Parathyroid adenoma (tissue), 2 donors: Measurements from ENCODE around the gene ARMS2.

Experiments used
- H2AFZ ChIP-seq: fragments of 300-600 bp; sonication (generic); one replicate; pipeline ENCODE4 v1.7.0; 2017; ENCODE audit warnings: antibody characterized with exemption, mild to moderate bottlenecking
- H3K27ac ChIP-seq: fragments of 300-600 bp; sonication (generic); one replicate; pipeline ENCODE4 v1.7.0; 2017
- H3K27me3 ChIP-seq: fragments of 300-600 bp; sonication (generic); one replicate; pipeline ENCODE4 v1.7.0; 2017; ENCODE audit warnings: low read length; ENCODE audit not compliant: control insufficient read depth, insufficient read depth
- H3K36me3 ChIP-seq: fragments of 300-600 bp; sonication (generic); one replicate; pipeline ENCODE4 v1.7.0; 2017; ENCODE audit warnings: low read length; ENCODE audit not compliant: control insufficient read depth, insufficient read depth
- H3K4me1 ChIP-seq: fragments of 300-600 bp; sonication (generic); one replicate; pipeline ENCODE4 v1.7.0; 2017; ENCODE audit warnings: control low read depth
- H3K4me2 ChIP-seq: fragments of 300-600 bp; sonication (generic); one replicate; pipeline ENCODE4 v1.7.0; 2017; ENCODE audit warnings: low read length
- H3K4me3 ChIP-seq: fragments of 300-600 bp; sonication (generic); one replicate; pipeline ENCODE4 v1.7.0; 2017; ENCODE audit warnings: low read depth, low read length
- H3K79me2 ChIP-seq: fragments of 300-600 bp; sonication (generic); one replicate; pipeline ENCODE4 v1.7.0; 2017; ENCODE audit warnings: control low read depth
- H3K9ac ChIP-seq: fragments of 300-600 bp; sonication (generic); one replicate; pipeline ENCODE4 v1.7.0; 2017; ENCODE audit warnings: mild to moderate bottlenecking
- H3K9me3 ChIP-seq: fragments of 300-600 bp; sonication (generic); one replicate; pipeline ENCODE4 v1.7.0; 2017; ENCODE audit warnings: low read length; ENCODE audit not compliant: control insufficient read depth
- CTCF ChIP-seq: fragments of 300-600 bp; sonication (generic); IDR thresholded peaks from one replicate; pipeline ENCODE4 v1.7.0; 2017; ENCODE audit warnings: antibody characterized with exemption, mild to moderate bottlenecking
- donor health status: primary hyperparathyroidism.

ARMS2 gene

GRCh38 chr10:122435212-122435827, 19.1 kb upstream of the ARMS2 start:
- Histone ChIP-seq H3K4me1 (no peaks in the 10 kb centered on the region), H3K79me2 (no peaks in the 10 kb centered on the region), H3K27me3 (no peaks in the 10 kb centered on the region), H2AFZ (no peak overlapping the region), H3K4me2 (no peak overlapping the region), H3K4me3 (no peak overlapping the region), H3K36me3 (no peaks in the 10 kb centered on the region), H3K9me3 (no peaks in the 10 kb centered on the region), H3K9ac (no peak overlapping the region), H3K27ac (no peak overlapping the region)
- peak; percentile 74 for TF ChIP-seq CTCF

- H3K27me3 ChIP-seq = no peaks in the 10 kb centered on the region
- no peaks in the 10 kb centered on the region for H3K4me1 ChIP-seq
- H3K27ac ChIP-seq = no peak overlapping the region
- no peaks in the 10 kb centered on the region for H3K36me3 ChIP-seq
- H3K9ac ChIP-seq = no peak overlapping the region
- no peak for TF ChIP-seq CTCF
- H2AFZ ChIP-seq = no peak overlapping the region
- H3K79me2 ChIP-seq = no peaks in the 10 kb centered on the region
- no peak overlapping the region for H3K4me3 ChIP-seq
- no peaks in the 10 kb centered on the region for H3K9me3 ChIP-seq
- H3K4me2 ChIP-seq = no peak overlapping the region
These were observed 12.5 kb upstream of the ARMS2 start for GRCh38 chr10:122441961-122442360.

GRCh38 chr10:122445469-122445868, 9.0 kb upstream of the ARMS2 start:
- Histone ChIP-seq H3K4me1 (no peaks in the 10 kb centered on the region), H3K27me3 (no peaks in the 10 kb centered on the region), H3K36me3 (no peaks in the 10 kb centered on the region), H3K9ac (no peak overlapping the region), H3K4me3 (no peak overlapping the region), H3K9me3 (no peaks in the 10 kb centered on the region), H2AFZ (no peak overlapping the region), H3K4me2 (no peak overlapping the region), H3K27ac (no peak overlapping the region), H3K79me2 (no peaks in the 10 kb centered on the region)
- no peak for TF ChIP-seq CTCF

- no peak overlapping the region for H2AFZ ChIP-seq
- H3K36me3 ChIP-seq = no peaks in the 10 kb centered on the region
- H3K4me1 ChIP-seq = no peaks in the 10 kb centered on the region
- no peaks in the 10 kb centered on the region for H3K27me3 ChIP-seq
- no peak overlapping the region for H3K9ac ChIP-seq
- TF ChIP-seq CTCF = no peak
- no peaks in the 10 kb centered on the region for H3K9me3 ChIP-seq
- no peak overlapping the region for H3K4me2 ChIP-seq
- no peak overlapping the region for H3K27ac ChIP-seq
- no peaks in the 10 kb centered on the region for H3K79me2 ChIP-seq
- no peak overlapping the region for H3K4me3 ChIP-seq
These were observed 8.5 kb upstream of the ARMS2 start for GRCh38 chr10:122445904-122446303.
